HG03196 (cell line): Measurements from ENCODE around the gene MPRIP.
"Not testable (repeated sequence)": the region's sequence is repeated elsewhere in the genome, so short reads cannot be mapped to it uniquely, and the experiment has no call there.

Experiments used
- ATAC-seq: cut with Tn5 transposase; IDR thresholded peaks from one replicate; pipeline ENCODE4 v1.9.1; 2021; ENCODE audit not compliant: unreplicated experiment

MPRIP gene

GRCh38 chr17:17042384-17042736 lies at the start of gene MPRIP:
TSS of gene MPRIP (plus strand) at chr17:17042457. CDS start at chr17:17042849, 392 bp downstream.
- ATAC-seq, result no peak

DNA sequence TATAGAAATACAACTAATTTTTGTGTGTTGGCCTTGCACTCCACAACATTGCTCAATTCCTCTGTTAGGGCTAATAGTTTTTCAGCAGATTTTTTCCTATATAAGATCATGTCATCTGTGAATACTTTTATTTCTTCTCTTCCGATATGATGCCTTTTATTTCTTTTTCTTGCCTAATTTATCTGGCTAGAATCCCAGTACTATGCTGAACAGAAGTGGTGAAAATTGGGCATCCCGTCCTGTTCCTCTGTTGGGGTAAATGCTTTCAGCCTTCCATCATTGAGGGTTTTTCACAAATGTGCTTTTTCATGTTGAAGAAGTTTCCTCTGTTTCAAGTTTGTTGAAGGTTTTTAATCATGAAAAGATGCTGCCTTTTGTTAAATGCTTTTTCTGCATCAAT lies 47.6 kb upstream of the MPRIP start:
- ATAC-seq, result no peak

- ATAC-seq, result no peak
Measured at GRCh38 chr17:16995930-16996329, 46.3 kb upstream of the MPRIP start.

DNA sequence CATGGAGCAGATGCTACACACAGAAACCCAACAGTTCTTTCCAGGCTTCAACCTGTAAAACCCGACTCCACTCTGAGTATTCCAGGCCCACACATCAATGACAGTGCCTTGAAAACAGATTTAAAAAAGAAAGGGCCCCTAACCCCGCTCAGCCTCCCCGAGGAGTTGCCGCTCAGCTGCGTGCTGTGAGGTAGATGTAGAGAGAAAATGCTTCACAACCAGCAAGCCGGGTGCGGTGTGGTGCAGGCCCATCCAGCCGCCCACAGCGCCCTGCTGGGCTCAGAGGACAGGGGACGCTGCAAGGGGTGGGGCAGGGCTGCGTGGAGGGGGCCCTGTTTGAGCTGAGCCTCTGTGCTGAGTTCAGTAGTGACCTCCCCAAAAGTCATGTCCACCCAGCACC lies 45.5 kb upstream of the MPRIP start:
- not testable (repeated sequence) for ATAC-seq

DNA sequence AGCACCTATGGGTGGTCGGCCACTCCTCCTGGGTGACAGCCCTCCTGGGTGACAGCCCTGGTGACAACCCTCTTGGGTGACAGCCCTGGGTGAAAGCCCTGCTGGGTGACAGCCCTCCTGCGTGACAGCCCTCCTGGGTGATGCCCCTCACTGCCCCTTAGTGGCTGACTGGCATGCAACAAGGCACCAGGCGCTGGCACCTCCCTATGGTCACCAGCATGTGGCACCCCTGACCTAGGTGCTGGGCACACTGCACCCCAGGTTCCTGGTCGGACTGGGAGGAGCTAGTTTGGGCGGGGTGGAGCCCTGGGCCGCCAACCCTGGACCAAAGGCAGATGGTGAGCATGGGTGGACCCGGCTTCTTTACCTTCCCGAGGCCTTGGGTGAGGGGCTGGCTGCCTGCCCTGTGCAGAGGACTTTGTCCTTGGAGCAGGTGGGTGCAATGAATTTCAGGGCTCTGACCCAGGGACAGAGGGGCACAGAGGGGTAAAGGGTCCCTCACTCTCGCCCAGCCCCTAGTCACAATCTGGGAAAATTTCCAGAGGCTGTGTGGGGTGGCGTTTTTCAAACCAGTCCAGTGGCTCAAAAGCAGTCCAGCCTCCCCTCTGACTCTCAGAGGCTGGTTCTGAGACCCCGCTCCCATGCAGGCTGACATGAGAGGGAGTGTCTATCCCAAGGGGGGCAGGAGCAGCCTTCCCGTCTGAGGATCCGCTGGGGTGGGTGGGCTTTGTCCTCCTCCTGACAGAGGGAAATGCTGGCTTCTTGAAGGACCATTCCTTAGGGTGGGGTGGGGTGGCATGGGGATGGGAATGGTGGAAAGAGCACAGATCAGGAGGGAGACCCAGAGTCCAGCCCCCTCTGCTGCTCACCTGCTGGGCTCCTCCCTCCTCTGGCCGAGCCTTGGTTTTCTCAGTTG lies 44.5 kb upstream of the MPRIP start:
- ATAC-seq, result no peak

DNA sequence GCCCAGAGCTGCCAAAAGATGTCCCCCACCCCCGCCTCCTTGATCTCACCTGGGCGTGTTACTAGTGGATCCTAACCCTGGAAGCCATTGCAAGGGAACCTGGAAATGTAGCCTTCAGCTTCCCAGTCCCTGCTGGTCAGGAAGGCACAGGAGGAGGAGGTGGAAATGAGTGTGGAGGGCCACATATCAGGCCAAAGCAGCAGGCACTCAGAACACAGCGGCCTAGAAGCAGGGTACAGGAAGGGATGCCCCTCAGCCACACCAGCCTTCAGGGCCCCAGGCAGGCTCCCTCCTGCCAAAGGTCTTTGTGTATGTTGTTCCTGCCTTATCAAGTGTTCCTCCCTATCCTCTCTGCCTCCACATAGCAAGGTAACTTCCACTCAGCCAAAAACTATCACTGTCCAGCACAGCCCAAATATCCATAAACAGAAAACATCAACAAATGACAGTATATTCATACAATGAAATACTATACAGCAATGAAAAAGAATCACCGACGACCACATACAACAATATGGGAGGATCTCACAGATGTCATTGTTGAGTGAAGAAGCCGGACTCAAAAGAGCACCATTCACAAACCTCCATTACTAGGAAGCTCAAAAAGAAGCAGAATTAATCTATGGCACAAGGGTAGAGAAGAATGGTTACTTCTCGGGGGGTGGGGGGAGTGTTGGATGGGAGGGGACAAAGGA lies 42.2 kb upstream of the MPRIP start:
- no peak for ATAC-seq

DNA sequence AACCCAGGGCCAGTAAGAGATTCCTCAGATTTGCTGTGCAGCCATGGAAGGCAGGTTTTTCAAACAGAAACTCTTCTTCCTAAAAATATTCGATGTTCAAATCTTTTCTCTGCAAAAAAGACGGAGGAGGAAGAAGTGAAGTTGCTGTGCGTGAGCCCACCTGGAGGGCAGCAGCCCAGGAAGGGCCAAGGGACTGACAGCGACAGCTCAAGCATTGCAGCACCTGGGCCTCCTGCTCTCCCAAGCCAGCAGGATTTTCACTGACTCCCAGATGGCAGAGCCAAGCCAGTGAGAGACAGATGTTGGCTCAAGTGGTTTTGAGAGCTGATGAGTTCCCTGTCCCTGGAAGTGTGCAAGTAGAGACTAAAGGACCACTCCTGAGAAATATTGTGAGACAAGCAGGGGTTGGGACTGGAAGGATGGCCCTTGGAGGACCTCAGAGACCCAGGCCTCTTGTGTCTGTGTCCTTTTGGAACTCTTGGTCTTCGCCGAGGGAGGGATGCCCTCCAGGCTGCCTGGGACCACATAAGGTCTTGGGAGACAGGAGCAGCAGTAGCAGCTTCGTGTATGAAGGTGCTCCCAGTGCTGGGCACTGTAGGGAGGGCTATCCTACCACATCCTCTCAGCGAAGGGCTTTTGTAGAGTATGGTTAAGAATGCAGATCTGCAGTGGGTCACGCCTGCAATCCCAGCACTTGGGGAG lies 41.0 kb upstream of the MPRIP start:
- ATAC-seq, result no peak

DNA sequence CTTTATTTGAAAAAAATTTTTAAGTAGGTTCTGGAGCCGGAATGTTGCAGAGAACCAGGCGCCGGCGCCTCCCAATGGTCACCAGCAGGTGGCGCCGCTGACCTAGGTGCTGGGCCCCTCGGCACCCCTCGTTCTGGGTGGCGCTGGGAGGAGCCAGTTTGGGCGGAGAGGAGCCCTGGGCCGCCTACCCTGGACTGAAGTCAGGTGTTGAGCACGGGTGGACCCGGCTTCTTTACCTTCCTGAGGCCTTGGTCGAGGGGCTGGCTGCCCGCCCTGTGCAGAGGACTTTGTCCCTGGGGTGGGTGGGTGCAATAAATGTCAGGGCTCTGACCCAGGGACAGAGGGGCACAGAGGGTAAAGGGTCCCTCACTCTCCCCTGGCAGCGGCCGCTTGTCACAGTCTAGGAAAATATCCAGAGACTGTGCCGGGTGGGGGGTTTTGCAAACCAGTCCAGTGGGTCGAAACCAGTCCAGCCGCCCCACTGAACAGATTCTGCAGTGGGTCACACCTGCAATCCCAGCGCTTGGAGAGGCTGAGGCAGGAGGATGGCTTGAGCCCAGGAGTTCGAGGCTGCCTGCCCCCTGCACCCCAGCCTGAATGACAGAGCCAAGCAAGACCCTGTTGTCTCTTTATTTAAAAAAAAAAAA lies 40.3 kb upstream of the MPRIP start:
- no peak for ATAC-seq

GRCh38 chr17:17002731-17003715 lies 39.2 kb upstream of the MPRIP start:
- not testable (repeated sequence) for ATAC-seq

DNA sequence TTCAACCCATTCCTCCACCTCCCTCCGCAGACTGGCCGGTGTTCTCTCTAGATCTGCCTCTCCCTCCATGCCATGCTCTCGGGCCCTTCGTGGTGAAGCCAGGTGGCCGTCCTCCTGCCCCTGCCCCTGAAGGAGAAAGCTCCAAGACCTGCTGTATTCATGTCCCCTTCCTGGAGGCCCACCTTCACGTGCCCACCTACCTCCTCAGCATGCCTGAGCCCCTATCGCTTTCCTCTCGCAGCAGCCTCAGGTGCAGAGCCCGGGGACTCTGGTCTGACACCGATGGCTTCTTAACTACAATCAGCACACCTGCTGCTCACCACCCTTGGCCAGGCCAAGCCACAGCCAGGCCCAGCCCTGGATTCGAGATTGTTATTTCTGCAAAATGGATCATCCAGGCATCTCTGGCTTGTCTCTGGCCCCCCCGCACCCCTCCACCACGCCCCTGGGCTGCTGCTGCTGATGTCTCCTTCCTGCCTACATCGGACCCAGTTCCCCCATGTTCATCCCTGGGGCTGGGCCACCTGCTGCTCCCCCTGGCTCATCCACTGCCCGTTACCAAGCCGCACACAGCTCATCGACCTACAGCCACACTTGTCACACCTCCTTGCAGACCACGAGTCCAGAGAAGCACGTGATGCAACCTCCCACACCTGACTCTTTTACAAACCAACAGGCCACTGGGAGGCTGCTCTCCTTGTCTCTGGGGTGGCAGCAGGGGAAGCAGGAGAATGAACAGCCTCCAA lies 37.8 kb upstream of the MPRIP start:
- ATAC-seq, result no peak

GRCh38 chr17:17004997-17005614 lies 37.2 kb upstream of the MPRIP start:
- ATAC-seq, result not testable (repeated sequence)

GRCh38 chr17:17007891-17008290 lies 34.4 kb upstream of the MPRIP start:
- ATAC-seq, result not testable (repeated sequence)

- ATAC-seq, result not testable (repeated sequence)
Measured at GRCh38 chr17:17008621-17009397, 33.4 kb upstream of the MPRIP start.

DNA sequence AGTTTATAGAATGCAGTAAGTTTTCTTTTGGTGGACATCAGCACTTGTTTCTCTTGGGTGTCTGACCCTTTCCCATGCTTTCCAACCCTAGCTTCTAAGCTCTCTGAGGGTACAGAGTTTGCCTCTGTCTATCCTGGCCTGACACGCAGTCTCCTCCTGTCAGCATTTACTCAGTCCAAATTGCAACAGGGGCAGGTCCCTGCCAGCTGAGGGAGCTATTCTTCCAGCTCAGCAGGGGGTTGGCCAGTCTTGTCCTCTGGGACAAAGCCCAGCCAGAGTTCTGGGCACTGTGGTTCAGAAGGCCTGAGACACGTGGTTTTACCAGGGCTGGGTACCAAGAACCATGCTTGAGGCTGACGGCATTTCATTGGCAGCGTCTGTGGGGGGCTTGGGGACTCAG lies 32.3 kb upstream of the MPRIP start:
- ATAC-seq, result not testable (repeated sequence)

DNA sequence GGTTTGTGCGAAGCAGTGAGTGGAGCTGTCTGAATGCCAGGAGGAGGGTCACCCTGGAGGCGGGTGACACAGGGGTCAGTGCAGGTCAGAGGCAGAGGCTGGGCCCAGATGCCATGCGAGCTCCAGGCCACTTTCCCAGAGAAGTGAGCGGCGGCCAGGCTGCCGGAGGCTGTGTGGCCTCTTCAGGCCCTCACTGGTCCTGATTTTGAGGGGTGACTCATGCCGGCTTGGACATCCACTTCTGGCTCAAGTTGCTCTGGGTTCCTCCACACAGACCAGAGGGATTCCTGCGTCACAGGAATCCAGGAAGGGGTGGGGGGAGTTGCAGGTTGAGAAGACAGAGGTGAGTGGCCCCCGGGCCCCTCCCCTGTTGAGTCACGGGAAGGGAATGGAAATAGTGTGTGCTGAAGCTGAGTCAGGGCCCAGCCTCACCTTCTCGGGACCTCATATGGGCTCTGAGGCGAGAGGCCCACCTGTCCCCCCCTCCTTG lies 31.7 kb upstream of the MPRIP start:
- not testable (repeated sequence) for ATAC-seq

DNA sequence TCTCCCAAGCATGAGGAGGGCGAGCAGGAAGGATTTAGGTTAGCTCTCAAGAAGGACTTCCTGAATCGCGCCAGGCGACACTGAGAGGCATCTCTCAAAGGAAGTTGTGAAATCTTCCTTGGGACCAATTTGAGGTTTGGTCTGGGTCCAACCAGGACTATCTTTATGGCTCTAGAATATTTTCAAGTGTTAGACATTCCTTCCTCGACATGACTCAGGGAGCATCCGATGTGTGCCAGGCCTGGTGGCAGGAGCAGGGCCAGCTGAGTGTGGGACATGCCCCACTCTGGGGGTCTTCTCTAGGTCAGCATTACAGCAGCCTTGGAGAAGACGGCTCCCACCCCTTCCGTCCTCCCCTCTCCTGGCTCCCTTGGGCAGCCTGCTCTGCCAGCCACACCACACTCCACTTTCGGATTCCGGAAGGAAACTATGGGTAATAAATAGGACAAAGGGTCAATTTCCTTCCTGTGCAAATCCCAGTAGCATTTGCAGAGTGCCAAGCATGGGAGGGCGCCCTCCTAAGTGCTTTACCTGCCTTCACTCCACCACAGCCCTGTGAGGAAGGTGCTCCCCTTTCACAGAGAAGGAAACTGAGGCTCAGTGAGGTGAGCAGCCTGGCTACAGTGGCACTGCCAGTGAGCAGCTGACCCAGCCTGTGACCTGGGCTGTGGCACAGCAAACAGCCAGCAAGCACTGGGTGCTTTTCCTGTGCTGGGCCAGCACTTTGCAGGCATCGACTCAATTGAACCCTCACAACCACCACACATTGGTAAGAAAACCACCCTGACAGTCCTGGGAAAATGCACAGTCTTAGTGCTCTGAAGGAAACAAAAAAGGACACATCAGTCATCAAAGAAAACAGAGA lies 31.0 kb upstream of the MPRIP start:
- ATAC-seq, result not testable (repeated sequence)
